Measurements from ENCODE around the gene EIF2AK3. TPM values are rescaled to one million over a fixed set of nuclear protein-coding genes. Genes with fewer than 3 reads are reported as not detected.
"Not testable (repeated sequence)": the region's sequence is repeated elsewhere in the genome, so short reads cannot be mapped to it uniquely, and the experiment has no call there.

The EIF2AK3 gene
- polyA plus RNA-seq, 1 donor, result 15.8 TPM

- no peak for DNase-seq
Observed at GRCh38 chr2:88591698-88592097, 35.6 kb downstream of the EIF2AK3 start.

GRCh38 chr2:88590998-88591613 is 36.2 kb downstream of the EIF2AK3 start:
- DNase-seq, result peak; percentile 50

- no peak for DNase-seq
Observed at GRCh38 chr2:88585969-88586368, 41.3 kb downstream of the EIF2AK3 start.

- no peak for DNase-seq
Observed at GRCh38 chr2:88582030-88582429, 45.2 kb downstream of the EIF2AK3 start.

GRCh38 chr2:88580088-88580487 is 47.2 kb downstream of the EIF2AK3 start:
- DNase-seq, result no peak

GRCh38 chr2:88575630-88576029 is 51.6 kb downstream of the EIF2AK3 start:
- DNase-seq, result no peak

- DNase-seq, result no peak
Observed at GRCh38 chr2:88575051-88575450, 52.2 kb downstream of the EIF2AK3 start.

- DNase-seq, result no peak
Observed at GRCh38 chr2:88574445-88574844, 52.8 kb downstream of the EIF2AK3 start.

- DNase-seq, result no peak
Observed at GRCh38 chr2:88568179-88568578, 59.1 kb downstream of the EIF2AK3 start.

- DNase-seq, result no peak
Observed at GRCh38 chr2:88564402-88564801, 62.9 kb downstream of the EIF2AK3 start.

GRCh38 chr2:88563129-88563528 is 64.1 kb downstream of the EIF2AK3 start:
- no peak for DNase-seq

GRCh38 chr2:88561646-88562388 is 65.4 kb downstream of the EIF2AK3 start:
- no peak for DNase-seq

- no peak for DNase-seq
Observed at GRCh38 chr2:88560619-88561307, 66.5 kb downstream of the EIF2AK3 start.

- no peak for DNase-seq
Observed at GRCh38 chr2:88557290-88557689, 70.0 kb downstream of the EIF2AK3 start.

- DNase-seq, result no peak
Observed at GRCh38 chr2:88556026-88556425, 71.2 kb downstream of the EIF2AK3 start.

- DNase-seq, result no peak
Observed at GRCh38 chr2:88554189-88554588, 73.1 kb downstream of the EIF2AK3 start.

GRCh38 chr2:88549616-88550292 is 77.5 kb downstream of the EIF2AK3 start:
- DNase-seq, result no peak

GRCh38 chr2:88546291-88546690 is 81.0 kb downstream of the EIF2AK3 start:
- not testable (repeated sequence) for DNase-seq

GRCh38 chr2:88545118-88545517 is 82.1 kb downstream of the EIF2AK3 start:
- DNase-seq, result no peak

GRCh38 chr2:88543541-88544057 is 83.7 kb downstream of the EIF2AK3 start:
- DNase-seq, result no peak

GRCh38 chr2:88542668-88543067 is 84.6 kb downstream of the EIF2AK3 start:
- DNase-seq, result no peak

- DNase-seq, result no peak
Observed at GRCh38 chr2:88540346-88540745, 86.9 kb downstream of the EIF2AK3 start.

GRCh38 chr2:88538362-88538917 is 88.8 kb downstream of the EIF2AK3 start:
- no peak for DNase-seq
